HG02884 (cell line): ENCODE data around the gene ACADM.
"Not testable (repeated sequence)": the region's sequence is repeated elsewhere in the genome, so short reads cannot be mapped to it uniquely, and the experiment has no call there.

ENCODE experiments used
- ATAC-seq: cut with Tn5 transposase; IDR thresholded peaks from one replicate; pipeline ENCODE4 v1.9.1; 2021; ENCODE audit warnings: mild to moderate bottlenecking, moderate library complexity; ENCODE audit not compliant: unreplicated experiment

Gene ACADM

GRCh38 chr1:75724472-75725022 lies at the start of gene ACADM:
TSS of gene ACADM (plus strand) at chr1:75724709. CDS start at chr1:75724788, 79 bp downstream.
- peak; percentile 85 for ATAC-seq

- no peak for ATAC-seq
Measured at GRCh38 chr1:75677443-75677842, 47.1 kb upstream of the ACADM start.

- not testable (repeated sequence) for ATAC-seq
Measured at GRCh38 chr1:75677964-75678363, 46.5 kb upstream of the ACADM start.

DNA sequence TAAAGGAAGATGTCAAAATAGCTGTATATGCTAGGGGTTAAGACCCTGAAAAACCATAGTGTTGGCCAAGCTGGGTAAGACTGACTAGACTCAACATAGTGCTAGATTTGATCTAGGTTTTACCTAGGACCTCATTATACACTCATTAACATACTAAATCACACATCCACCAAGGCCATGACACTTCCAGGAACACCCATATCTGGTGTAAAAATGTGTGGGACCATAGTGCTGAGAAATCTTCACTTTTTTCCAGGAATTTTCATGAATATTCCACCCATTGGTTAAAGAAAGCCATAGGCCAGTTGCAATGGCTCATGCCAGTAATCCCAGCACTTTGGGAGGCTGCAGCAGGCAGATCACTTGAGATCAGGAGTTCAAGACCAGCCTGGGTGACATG lies 34.0 kb upstream of the ACADM start:
- ATAC-seq: no peak

DNA sequence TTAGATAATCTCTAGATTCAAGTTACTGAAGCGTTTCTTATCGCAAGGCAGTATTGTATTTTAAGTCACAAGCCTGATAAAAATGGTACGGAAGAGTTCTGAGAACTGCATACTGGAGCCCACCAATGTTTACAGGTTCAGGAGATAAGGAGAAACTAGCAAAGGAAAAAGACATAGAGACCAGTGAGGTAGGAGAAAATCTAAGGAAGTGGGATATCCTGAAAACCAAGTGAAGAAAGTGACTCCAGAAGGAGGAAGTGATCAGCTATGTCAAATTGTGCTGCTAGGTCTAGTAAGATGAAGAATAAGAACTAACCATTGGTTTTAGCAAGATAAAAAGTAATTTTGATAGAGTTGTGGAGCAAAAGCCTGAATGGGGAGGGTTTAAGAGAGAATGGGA lies 31.0 kb upstream of the ACADM start:
- no peak for ATAC-seq

DNA sequence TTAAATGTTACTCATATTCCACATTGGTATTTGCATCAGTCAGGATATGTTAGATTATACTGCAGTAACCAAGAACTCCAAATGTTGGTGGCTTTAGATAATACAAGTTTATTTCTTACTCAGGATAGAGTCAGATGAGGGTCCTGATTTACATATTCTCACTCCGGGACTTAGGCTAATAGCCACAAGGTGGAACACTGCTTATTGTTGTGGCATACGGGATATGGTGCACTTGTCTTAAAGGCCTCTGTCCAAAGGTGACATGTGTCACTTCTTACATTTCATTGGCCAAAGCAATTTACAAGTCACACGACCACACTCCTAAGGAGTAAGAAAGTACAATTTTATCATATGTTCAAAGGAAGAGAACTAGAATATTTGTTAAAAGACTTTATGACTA lies 28.5 kb upstream of the ACADM start:
- no peak for ATAC-seq

GRCh38 chr1:75707191-75707590 lies 17.3 kb upstream of the ACADM start:
- no peak for ATAC-seq

DNA sequence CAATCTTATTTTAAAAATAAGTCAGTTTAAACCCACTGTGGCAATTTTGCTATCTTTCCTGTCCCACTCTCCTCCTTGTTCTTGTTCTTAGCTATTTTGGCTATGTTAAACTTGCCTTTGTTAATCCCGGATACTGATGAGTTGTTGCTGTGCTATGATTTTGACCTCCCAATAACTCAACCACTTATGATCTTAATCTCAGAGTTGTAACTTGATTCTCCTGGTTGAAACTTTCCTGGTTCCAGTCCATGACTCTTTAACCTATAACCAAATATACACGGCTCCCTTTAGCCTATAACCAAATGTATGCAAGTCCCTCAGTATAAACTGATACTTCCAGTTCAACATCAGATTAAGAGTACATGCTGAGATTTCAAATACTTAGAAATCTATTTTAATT lies 15.6 kb upstream of the ACADM start:
- no peak for ATAC-seq

DNA sequence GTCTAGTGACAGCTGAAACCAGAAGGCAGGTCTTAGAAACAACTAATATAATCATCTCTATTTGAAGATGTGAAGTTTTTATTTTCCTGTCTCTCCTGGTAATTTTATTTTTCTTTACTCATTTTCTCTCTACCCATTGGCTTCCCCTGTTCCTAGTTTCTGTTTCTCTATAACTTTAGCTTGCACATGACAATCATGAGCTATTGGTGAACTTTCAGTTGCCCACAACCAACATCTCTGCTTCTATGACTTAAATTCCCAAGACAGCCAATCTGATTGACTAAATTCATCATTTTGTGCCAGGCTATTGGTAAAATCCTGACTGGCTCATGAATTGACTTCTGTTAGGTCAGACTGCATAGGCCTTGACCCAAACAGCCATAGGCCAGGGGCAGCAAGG lies 13.7 kb upstream of the ACADM start:
- ATAC-seq: no peak

- ATAC-seq: no peak
Measured at GRCh38 chr1:75711846-75712245, 12.7 kb upstream of the ACADM start.

DNA sequence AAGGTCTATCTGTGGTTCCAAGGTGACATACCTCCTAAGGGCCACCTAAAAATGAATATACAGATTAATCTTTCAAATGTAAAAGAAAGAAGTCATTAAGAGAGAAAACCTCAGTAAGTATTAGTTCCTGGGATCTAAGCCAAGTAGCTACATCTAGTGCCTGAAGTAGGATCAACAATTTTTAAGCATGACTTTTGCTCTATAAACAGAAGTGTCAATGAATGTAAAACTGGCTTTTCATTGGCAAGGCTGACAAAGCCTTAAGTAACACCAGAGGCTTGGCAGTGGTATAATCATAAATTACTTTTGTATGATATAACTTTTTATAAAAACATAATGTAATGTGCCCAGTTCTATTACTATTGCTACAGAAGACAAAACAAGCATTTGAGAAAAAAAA lies 12.2 kb upstream of the ACADM start:
- no peak for ATAC-seq

DNA sequence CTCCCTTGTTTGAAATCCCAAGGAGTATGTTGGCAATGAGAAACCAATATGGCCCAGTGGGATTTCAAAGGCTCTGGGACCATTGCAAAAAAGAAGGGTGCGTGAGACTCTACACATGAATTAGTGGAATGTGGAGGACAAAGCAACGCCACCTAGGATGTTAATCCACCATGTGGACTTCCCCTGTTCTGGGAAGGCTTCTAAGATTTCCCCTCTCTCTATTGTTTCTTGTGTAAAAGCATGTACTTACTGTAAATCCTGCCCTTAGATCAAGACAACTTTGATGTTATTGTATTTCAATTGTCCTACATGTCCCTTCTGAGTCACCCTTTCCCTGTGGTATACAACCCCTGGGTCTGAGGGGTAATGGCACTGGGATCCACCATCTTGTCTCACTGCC lies 4.7 kb upstream of the ACADM start:
- no peak for ATAC-seq

- ATAC-seq: no peak
Measured at GRCh38 chr1:75720325-75720724, 4.2 kb upstream of the ACADM start.

- no peak for ATAC-seq
Measured at GRCh38 chr1:75720820-75721219, 3.7 kb upstream of the ACADM start.

GRCh38 chr1:75722246-75722645 lies 2.3 kb upstream of the ACADM start:
- ATAC-seq: not testable (repeated sequence)

GRCh38 chr1:75722966-75723365 lies 1.5 kb upstream of the ACADM start:
- ATAC-seq: no peak

- ATAC-seq: peak; percentile 61
Measured at GRCh38 chr1:75723989-75724471, 479 bp upstream of the ACADM start.

- ATAC-seq: no peak
Measured at GRCh38 chr1:75725266-75725665, 757 bp downstream of the ACADM start.

- no peak for ATAC-seq
Measured at GRCh38 chr1:75725861-75726361, 1.4 kb downstream of the ACADM start.

DNA sequence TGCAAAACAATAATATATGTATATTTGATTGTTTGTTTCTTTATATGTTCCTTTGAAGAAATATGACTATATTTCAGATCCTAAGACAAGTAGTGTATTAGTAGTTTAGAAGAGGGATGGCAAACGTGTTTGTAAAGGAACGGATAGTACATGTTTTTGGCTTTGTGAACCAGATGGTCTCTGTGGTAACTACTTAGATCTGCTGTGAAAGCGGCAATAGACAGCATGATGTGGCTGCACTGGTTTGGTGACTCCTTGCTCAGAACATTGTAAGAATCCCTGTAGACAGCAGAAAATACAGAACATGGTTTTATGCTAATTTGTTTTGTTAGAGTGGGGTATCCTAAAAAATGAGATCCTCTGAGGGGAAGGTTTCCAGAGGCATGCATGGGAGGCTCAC lies 3.1 kb downstream of the ACADM start:
- ATAC-seq: no peak

DNA sequence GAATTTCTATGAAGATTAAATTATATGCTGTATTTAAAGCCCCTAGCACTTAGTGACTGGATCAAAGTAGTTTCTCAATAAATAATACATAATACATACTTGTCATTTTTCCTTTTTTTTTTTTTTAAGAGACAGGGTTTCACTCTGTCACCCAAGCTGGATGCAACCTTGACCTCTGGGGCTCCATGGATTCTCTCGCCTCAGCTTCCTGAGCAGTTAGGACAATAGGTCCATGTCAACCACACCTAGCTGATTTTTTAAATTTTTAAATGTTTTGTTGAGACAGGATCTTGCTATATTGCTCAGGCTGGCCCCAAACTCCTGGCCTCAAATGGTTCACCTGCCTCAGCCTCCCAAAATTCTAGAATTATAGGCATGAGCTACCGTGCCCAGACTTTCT lies 5.9 kb downstream of the ACADM start:
- no peak for ATAC-seq

DNA sequence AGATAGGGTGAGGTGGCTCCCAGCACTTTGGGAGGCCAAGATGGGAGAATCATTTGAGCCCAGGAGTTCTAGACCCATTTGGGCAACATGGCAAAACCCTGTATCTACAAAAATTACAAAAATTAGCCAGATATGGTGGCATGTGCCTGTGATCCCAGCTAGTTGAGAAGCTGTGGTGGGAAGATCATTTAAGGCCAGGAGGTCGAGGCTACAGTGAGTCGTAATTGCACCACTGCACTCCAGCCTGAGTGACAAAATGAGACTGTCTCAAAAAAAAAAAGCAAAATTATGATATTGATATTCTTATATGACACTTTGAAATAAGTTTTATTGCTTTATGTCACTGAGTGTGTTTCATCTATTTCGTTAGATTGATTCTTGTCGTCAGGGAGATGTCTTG lies 7.4 kb downstream of the ACADM start:
- ATAC-seq: no peak

GRCh38 chr1:75732703-75733102 lies 8.2 kb downstream of the ACADM start:
- ATAC-seq: no peak
